ENCODE measurements around the gene MAZ.

MAZ gene

DNA sequence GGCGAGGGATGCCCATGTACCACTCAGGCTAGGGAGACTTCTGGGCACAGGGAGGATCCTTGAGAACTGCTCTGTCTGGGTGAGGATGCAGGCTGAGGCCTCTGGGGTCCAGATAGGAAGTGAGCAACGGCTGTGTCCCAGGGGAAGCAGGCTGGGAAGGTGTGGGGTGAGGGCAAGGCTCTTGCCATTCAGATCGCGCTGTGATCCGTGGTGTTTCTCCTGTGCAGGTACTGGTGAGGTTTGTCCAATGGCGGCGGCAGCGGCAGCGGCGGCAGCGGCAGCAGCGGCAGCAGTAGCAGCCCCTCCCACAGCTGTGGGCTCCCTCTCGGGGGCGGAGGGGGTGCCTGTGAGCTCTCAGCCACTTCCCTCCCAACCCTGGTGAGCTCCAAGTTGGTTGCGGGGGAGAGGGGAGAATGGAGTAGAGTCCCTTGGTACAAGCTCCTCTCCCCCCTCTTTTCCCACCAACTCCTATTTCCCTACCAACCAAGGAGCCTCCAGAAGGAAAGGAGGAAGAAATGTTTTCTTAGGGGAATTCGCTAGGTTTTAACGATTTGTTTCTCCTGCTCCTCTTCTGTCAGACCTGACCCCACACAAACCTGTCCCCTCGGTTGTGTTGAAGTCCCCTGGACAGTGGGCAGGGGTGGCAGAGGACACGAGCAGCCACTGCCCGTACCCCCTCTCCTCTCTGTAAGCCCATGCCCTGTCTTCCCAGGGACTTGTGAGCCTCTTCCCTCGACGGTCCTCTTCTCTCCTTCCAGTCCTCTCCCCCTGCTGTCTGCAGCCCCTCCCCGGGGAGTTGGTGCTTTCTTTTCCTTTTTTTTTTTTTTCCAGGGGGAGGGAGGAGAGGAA lies 3.7 kb downstream of the MAZ start:
- no peak for FAIRE-seq

DNA sequence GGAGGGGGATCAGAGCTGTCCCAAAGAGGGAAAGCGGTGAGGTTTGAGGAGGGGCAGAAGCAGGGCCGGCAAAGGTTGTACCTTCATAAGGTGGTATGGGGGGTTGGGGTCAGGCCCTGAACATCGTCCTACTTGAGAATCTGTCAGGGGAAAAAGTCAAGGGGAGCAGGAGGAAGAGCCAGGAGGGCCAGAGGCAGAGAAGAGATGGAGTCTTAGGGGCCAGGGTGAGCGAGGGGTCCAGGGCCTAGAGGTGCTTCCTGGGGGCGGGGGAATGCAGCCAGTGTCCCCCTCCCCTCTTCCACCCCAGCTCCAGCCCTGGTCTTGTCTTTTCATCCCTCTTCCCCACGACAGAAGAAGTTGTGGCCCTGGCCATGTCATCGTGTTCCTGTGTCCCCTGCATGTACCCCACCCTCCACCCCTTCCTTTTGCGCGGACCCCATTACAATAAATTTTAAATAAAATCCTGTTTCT lies 4.4 kb downstream of the MAZ start:
- FAIRE-seq: no peak

DNA sequence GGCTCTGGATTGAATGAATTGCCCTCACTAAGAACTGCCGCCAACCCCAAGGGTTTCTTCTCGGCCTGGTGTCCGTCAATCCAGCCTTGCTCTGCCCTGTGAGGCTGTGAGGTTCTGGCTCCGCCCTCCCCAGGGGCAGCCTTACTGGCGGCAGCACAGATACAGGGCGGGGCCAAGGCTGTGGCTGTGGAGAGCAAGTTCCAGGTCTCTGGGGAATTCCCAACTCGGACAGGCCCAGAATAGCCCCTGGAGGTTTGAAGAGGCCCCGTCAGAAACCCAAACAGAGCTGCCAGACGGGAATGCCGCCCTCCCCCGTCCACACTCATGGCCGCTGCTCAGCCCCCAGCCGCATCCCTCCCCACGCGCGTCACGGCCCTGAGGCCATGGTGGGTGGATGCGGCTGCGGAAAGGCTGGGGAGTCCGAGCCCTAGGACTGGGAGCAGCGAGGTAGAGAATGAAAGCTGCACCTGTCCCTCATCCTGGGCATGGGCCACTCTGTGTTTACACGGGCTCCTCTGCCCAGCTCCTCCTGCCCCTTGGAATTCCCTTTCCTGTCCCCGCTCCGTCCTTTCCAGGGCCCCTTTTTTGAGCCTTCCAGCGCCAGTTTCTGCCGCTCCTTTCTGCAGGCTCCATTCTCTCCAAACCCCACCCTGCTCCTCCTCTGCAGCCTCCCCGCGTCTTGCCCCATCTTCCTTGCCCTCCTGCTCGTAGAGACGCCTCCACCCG lies 5.0 kb downstream of the MAZ start:
- FAIRE-seq: peak; percentile 93

DNA sequence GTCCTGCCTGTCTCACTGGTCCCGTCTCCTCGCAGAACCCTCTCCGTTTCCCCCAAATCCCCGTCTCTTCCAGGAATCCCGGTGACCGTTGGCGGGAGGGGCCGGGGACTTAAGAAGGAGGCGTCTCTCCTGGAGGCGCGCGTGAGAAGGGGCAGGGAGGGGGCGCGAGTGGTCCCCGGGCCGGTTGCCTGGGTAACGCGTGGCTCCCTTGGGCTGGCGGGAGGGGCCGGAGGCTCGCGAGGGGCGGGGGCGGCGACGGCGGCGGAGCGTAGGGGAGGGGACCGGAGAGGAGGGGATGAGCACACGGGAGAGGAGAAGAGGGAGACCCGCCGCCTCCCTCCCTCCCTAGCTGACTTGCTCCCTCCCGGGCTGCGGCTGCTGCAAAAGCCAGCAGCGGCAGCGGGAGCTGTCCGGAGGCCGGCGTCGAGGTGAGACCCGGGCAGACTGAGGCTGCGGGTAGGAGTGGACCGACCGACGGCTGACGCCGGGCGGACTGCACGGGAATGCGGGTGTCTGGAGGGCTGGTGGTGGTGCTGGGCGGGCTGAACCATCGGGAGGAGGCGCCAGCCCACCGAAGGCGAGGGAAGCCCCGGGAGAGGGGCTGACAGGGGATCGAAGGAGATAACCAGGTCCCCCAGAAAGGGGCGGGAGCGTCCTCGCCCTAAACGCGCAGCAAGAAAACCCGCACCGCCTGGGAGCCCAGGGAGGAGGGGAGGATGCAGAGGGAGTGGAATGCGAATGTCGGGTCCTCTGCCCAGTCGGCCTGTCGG lies 5.8 kb downstream of the MAZ start, which contains the start of gene PRRT2:
Gene PRRT2 (plus strand): TSS at position 298 of the 770 bp plus-strand sequence. CDS start 862 bp downstream, outside the sequence.
- no peak for FAIRE-seq

DNA sequence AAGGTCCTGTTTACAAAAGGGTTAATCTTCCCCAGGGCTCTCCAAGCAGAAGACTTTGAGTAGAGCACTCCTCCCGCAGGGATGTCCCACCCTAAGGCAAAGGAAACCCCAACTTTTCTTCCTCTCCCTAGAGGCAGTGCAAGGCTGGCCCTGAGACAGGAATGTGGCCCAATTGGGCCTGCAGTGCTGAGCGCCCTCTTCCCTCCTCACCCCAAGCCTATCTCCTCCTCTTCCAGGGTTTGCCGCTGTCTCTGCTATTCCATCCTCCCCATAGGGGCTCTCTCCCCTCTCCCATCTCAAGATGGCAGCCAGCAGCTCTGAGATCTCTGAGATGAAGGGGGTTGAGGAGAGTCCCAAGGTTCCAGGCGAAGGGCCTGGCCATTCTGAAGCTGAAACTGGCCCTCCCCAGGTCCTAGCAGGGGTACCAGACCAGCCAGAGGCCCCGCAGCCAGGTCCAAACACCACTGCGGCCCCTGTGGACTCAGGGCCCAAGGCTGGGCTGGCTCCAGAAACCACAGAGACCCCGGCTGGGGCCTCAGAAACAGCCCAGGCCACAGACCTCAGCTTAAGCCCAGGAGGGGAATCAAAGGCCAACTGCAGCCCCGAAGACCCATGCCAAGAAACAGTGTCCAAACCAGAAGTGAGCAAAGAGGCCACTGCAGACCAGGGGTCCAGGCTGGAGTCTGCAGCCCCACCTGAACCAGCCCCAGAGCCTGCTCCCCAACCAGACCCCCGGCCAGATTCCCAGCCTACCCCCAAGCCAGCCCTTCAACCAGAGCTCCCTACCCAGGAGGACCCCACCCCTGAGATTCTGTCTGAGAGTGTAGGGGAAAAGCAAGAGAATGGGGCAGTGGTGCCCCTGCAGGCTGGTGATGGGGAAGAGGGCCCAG lies 6.7 kb downstream of the MAZ start:
- no peak for FAIRE-seq

DNA sequence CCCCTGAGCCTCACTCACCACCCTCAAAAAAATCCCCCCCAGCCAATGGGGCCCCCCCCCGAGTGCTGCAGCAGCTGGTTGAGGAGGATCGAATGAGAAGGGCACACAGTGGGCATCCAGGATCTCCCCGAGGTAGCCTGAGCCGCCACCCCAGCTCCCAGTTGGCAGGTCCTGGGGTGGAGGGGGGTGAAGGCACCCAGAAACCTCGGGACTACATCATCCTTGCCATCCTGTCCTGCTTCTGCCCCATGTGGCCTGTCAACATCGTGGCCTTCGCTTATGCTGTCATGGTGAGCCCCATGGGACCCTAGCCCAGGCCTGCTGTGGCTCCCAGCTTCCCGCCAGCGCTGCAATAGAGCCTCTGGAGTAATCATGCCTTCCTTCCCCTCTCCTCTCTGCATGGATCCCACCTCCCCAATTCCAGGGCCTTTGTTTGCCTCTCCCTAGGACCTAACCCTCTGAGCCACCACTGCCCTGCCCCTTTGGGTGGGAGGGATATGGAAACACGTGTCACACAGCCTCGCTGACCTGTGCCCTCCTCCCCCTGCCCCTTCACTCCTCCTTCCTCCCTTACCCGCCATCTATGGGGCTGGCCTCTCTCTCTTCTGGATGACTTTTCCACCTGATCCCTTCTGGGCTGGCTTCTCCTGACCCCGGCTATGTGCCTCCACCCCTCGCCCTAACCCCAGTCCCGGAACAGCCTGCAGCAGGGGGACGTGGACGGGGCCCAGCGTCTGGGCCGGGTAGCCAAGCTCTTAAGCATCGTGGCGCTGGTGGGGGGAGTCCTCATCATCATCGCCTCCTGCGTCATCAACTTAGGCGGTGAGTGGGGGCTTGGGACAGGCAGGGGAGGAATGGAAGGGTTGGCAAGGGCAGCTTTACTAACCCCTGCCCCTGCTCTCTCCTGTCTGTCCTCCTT lies 7.6 kb downstream of the MAZ start:
- no peak for FAIRE-seq

DNA sequence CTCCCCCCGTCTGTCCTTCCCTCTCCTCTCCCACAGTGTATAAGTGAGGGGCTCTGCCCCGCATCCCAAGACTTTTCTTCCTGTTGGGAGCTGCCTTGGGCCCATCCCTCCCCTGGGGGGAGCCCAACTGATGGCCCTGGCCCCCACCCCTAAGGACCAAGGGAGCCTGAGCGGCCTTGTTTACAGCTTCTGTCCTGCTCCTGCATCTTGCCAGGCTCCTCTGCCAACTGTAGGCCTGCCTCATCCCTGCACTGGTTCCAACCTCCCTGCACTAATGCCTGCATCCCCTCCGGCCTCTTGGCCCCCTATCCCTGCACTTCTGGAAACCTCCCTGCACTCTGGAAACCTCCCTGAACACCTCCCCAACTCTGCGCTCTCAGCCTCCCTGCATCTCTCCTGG lies 8.3 kb downstream of the MAZ start:
- FAIRE-seq: no peak

DNA sequence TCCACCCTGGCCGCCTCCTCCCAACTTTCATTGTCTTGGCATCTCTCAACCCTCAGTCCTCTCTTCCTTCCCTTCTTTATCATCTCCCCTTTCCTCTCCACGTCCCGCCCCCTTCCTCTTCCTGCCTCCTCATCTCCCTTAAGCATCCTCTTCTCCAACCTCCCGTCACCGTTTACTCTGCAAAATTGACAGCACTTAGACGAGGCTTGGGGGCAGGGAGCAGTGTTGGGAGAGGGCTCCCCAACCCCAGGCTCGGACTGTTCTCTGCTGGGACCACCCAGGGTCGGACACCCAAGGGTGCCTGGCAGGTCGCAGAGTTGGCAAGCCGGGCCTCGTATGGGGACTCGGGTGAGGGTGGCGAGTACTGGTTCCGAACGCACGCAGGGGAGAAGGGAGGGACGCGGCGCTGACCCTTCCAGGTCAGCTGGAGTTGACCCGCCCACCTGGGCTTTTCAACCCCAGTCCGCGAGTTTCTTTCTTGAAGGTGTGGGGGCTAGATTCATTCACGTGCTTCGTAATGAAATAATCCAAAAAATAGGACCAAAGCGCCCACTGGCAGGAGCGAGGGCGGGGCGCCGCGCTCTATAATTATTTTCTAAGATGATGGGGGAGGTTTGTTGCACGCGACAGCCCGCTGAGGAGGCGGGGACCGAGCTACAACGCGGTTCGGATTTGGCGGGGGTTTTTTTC lies 8.8 kb downstream of the MAZ start:
- no peak for FAIRE-seq

DNA sequence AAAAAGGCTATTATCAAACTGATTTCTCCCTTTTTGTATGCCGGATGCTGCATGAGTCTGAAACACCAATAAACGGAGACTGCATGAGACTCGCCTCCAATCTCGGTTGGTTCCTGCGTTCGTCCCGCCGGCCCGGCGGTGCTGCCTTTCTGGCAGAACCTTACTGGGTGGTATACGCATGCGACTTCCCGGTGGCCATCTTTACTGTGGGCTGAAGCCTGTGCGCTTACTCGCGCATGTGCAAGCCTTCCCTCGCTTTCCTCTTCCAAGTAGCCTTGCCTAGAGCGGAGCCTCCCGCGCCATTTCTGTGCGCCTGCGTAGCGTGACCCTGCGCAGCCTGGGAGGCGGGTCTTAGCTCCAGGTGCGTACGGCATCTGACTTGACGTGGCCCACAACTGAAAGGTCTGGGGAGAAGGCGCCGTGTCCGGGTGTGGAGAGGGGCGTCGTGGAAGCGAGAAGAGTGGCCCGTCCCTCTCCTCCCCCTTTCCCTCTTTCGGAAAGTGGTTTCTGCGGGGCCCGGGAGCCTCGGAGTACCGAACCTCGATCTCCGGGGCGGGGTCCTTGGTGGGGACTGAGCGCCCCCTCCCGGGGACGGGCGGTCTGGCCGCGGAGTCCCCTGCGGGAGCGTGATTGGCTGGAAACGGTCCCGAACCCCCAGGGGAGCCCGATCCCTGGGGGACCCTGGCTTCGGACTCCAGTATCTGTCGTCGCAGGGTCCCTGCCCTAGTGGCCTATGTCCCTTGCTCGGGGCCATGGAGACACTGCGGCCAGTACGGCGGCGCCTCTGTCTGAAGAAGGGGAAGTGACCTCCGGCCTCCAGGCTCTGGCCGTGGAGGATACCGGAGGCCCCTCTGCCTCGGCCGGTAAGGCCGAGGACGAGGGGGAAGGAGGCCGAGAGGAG lies 9.7 kb downstream of the MAZ start, which contains the start of gene PAGR1:
Gene PAGR1 (plus strand): TSS at position 360 of the 901 bp plus-strand sequence. CDS start 374 bp downstream, at position 734.
- FAIRE-seq: peak; percentile 78

DNA sequence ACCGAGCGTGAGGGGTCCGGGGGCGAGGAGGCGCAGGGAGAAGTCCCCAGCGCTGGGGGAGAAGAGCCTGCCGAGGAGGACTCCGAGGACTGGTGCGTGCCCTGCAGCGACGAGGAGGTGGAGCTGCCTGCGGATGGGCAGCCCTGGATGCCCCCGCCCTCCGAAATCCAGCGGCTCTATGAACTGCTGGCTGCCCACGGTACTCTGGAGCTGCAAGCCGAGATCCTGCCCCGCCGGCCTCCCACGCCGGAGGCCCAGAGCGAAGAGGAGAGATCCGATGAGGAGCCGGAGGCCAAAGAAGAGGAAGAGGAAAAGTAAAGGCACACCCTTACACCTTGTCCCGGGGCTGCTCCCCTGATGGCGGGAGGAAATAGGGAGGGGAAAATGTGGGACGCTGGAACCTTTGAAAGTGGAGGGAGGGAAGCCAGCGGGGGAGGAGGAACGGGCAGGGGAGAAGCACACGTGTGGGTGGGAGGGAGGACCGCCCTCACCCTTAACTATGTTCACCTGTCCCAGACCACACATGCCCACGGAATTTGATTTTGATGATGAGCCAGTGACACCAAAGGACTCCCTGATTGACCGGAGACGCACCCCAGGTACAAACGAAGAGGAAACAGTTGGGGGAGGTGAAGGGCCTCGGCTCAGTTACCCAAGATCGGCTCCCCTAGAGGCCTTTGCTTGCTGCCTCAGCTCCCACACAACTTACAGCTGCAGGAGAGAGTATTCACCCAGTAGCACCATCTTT lies 10.5 kb downstream of the MAZ start:
- no peak for FAIRE-seq

DNA sequence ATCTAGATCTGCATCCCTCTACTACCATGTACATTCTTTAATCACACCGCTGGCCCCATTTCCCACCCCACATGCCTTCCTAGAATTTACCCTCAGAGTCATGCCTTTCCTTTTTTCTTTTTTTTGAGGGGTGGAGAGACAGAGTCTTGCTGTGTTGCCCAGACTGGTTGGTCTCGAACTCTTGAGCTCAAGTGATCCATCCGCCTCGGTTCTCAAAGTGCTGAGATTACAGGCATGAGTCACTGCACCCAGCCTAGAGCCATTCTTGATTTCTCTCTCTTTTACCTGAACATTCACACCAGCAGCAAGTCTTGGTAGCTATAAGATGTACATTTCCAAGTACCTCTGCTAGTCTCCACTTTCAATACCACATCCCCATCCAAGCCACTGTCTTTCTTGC lies 11.8 kb downstream of the MAZ start:
- no peak for FAIRE-seq

DNA sequence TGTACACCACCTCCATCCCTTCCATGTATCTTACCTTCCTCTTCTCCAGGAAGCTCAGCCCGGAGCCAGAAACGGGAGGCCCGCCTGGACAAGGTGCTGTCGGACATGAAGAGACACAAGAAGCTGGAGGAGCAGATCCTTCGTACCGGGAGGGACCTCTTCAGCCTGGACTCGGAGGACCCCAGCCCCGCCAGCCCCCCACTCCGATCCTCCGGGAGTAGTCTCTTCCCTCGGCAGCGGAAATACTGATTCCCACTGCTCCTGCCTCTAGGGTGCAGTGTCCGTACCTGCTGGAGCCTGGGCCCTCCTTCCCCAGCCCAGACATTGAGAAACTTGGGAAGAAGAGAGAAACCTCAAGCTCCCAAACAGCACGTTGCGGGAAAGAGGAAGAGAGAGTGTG lies 13.2 kb downstream of the MAZ start:
- FAIRE-seq: no peak

DNA sequence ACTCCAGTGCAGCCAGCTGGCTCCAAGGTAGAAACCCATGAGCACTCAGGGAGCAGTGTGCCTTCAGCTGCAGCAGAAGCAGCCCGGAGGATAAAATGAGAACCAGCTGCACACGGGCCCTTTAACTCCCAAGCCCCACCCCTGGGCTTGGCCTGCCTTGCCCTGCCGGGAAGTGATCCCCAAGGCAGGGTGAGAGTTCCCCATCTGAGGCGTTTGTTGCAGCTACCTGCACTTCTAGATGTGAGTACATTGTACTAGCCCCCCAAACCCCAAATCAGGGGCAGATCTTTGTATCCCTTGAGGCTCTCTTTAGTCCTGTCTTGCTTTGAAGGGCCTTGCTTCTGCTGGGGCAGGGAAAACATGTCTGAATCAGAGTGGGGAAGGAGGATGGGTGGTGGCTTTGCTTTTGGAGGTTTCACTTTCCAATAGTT lies 14.0 kb downstream of the MAZ start, which contains the start of gene MVP:
Gene MVP (plus strand): TSS at position 192 of the 431 bp plus-strand sequence. CDS start 10,088 bp downstream, outside the sequence.
- no peak for FAIRE-seq

DNA sequence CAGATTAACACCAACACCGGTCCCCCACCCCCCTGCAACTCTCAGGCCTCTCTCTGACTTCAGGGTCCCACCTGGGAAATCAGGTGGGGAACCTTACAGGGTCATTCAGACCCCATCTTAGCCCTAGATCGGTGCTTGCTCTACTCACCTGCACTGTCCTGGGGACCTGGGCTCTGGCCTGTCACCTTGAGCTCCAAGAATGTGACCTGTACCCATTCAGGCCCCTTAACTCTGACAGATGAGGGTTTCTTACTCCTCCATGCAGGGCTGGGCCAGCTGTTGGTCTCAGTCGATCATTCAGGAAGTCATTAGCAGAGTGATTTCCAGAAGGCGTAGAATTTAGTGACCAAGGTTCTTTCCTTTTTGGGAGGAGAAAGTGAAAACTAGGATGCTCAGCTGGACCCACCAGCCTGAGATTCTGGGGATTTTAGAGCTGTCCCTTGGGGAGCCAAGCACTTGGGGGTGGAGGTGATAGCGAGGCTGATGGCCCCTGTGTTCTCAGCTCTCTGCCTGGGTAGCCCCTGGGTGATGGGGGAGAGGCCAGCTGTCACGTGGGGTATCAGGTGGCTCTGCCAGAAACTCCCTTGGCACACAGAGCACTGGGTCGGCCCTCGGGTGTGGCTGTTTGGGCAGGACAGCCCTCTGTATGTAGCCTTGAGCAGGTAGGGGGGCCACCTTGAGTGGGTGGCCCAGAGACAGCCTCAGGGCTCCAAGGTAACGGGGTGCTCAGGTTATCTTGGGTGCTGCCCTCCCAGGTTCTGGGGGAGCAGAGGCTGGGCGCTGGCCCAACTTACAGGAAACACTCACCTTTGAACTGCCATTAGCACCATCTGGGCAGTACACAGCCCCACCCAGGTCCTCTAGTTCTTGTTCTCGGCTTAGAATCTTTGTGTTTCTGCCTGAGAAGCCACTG lies 14.7 kb downstream of the MAZ start:
- FAIRE-seq: no peak

DNA sequence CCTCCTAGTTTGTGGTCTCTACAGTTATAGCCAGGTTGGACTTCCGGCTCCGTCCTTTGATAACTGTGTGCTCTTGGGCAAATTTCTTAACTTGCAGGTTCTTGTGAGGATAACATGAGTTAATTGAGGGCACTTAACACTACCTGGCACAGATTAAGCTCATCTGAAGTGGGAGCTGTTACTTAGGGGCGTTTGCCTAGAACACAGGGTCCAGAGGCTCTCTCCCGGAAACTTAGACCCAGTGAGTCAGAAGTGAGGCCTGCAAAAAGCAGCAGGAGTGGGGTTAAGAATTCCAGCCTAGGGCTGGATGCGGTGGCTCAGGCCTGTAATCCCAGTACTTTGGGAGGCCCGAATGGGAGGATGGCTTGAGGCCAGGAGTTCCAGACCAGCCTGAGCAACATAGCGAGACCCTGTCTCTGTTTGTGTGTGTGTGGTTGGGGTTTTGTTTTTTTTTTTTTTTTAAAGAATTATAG lies 15.3 kb downstream of the MAZ start:
- FAIRE-seq: no peak

DNA sequence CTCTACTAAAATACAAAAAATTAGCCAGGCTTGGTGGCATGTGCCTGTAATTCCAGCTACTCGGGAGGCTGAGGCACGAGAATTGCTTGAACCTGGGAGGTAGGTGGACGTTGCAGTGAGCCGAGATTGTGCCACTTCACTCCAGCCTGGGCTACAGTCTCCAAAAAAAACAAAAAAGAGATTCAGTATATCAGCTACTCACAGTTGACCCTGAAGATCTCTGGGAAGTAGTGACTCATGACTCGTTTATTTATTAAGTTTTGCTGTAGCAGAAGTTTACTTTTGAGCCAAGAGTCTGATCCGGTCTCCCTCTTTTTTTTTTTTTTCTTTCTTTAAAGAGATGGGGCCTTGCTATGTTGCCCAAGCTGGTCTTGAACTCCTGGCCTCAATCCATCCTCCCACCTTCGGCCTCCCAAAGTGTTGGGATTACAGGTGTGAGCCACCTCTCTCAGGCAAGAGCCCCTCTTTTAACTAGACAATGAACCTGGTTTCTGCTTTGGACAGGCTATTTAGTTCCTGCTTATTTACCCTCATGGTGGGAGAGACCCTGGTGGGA lies 18.3 kb downstream of the MAZ start:
- no peak for FAIRE-seq
